Germinal center (tissue), 1 donor: Measurements from ENCODE around the gene ZNF518B.
A peak's percentile ranks its signal among the peaks of the same experiment; 100 is the strongest.
"Not testable (repeated sequence)": the region's sequence is repeated elsewhere in the genome, so short reads cannot be mapped to it uniquely, and the experiment has no call there.

ENCODE experiments used
- DNase-seq: peaks from one replicate; pipeline ENCODE4 v3.0.0; 2012; ENCODE audit warnings: mixed read lengths, low spot score

The ZNF518B gene

DNA sequence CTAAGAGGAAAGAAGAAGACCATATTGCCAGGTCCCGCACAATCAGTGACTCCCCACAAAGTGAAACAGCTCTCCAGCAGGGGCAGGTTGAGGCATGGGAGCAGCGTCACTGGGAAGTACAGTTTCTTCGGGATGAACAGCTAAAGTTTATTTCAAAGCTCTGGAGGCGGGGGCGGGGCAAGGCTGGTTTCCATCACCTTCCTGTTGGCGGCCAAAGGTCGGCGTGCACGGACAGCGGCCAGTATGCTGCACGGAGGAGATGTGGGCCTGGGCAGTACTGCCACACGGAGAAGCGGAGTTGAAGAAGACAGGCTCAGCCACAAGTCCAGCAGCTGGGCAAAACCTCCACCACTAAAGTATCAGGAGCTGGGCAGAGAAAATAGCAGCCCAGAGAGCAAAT is 951 bp upstream of the ZNF518B start:
- DNase-seq, result no peak

DNA sequence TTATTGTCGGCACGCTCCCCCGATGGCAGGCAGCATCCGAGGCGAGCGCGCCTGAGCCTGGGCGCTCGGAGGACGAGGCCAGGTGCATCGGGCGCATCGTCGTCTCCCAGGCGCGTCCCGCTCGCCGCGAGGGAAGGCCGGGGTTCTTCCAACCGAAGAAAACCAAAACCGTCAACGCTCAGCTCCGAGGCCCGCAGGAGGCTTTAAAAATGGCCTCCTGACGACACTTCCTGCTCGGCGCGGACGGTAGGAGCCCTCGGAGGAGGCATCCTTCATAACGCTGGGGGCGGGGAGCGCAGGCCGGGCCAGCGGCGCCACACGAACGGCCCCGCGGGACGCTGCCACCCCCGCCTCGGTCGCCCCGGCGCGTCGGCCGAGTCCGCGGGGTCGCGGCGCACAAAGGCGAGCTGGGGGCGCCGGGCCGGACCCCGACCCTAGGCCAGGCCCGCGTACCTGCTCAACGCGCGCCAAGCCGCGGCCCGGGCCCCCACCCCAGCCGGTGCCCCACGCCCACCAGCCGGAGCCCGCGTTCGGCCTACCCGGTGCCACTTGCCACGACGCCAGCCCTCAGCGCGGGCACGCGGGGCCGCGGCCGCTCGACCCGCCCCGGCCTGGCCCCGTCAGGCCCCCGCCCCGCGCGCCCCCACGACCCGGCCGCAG is 501 bp downstream of the ZNF518B start:
- DNase-seq, result peak; percentile 61

DNA sequence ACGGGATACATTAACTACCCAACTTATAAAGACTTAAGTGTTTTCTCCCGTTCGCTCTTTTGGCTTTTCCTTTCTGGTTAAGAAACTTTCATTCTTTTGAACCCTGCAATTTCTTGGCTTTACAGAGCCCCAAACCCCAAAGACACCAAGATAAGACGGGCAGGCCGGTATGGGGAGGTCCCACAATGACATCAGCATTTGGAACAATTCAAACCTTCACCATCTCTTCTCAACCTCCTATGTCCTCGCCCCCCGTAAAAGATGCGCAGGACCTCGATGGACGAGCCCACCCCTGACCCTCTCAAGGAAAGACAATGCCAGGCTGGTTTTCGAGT is 999 bp downstream of the ZNF518B start:
- no peak for DNase-seq

DNA sequence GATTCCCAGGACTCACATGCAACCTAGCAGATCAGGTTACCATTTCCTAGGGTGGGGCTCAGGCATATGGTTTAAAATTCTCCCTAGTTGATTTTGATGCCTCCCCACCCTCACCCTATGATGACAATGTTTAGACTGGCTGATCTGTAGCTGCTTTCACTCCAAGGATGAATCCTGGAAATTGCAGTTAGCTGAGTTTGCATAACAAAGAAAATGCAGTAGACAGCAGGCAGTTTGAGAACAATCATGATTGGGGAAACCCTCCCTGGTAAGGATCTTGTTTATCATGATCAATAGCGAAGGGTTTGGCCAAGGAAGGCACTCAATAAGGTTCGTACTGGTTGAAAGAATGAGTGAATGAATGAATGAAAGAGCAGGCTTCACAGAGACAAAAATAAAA is 2.1 kb downstream of the ZNF518B start:
- no peak for DNase-seq

DNA sequence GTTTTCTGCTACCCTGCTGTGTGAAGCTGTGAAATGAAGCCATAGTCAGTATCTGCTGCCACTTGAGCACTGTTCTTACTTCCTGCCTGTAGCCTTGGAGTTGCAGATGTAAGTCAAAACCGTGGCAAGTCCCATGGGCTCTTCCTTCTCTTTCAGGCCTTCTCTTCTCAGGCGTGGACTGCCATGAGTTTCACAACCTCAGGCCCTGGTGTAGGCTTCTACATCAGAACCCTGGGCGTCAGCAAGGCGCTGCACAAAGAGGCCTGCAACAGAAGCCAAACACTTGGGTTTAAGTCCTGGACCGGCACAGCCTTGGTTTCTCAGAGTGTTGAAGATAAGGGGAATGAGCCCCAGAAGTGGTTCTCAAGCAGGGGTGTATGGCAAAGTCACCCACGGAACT is 2.5 kb downstream of the ZNF518B start:
- DNase-seq, result no peak

DNA sequence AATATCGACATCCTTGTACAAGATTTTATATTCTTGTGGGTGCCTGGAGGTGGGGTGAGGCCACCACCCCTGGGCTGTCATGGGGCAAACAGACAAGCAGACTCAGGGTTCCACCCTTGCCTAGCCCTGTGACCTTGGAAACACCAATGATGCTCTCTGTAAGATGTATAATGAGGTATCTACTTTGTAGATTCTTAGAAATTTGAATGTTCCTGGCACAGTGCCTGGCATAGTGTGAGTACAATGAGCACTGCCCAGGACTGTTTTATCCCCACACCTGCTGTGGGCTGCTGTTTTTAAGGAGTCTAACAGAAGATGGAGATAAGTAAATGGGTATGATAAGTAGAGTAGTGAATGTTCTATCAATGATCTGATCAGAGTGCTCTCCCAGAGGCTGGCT is 3.1 kb downstream of the ZNF518B start:
- DNase-seq, result no peak

DNA sequence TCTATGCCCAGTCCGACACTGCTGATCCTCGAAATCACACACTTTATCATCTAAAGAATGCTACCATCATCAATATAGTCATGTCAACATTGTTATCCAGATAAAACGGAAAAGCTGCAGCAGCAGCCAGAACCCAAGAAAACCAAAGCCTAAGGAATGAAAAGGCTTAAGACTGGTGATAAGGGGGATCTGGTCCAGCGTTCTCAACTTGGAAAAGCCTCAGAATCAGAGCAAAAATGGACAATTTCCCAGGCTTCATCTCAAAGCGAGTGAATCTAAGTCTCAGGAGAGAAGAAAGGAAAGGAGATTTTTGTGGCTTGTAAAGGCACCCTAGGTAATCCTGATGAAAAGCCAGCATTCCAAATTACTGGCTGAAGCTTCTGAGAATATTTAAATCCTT is 8.2 kb downstream of the ZNF518B start:
- DNase-seq, result no peak

DNA sequence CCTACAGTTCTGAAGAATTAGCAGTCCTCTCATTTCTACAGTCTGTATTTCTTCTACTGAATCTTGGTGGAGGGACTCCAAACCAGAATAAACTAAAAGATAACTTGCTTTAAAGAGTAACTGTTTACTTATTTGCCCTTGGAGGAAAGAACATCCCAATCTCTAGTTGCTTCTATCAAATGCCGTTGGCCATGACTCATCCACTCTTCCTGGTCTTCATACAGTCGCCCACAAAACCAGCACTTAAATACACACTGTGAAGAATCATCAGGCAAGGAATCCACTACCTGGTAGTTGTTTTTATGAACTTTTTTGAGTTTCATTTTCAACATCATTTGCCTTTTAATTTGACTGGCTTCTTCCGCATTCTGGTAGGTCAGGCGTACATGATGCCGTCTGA is 14.2 kb downstream of the ZNF518B start:
- no peak for DNase-seq

DNA sequence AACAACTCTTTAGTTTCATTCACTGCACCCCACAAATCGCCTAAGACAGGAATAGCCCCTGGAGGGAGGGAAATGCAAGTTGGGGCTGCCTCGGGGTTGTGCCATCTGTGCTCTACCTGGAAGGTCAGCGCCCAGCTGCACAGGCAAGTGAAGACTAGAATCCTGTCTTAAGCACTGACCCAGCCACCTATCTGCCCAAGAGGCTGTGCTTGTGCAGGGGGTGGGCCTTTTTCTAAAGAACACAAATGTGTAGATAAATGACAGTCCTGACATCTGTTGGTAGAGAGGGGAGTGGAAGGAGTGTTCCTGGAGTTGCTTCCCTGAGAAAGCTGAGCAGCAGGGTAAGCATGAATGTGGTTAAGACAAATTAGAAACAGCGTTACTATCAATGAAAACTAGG is 15.7 kb downstream of the ZNF518B start:
- DNase-seq, result no peak

DNA sequence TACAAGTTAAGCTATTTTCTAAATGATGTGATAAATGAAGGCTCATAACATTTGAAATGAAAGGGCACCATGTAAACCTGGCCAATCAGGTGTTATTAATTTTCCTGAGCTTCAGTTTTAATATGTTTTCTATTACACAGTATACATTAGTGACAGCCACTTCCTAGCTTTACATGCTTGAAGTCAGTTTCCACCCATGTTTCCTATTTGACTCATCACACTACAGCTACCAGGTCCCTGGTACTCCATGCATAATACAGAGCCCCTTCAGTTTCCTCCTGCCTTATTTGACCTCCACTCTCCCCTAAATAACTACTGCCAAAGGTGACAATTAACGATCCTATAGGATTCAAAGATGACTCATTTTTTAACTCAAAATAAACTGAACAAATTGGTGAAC is 18.3 kb downstream of the ZNF518B start:
- no peak for DNase-seq

DNA sequence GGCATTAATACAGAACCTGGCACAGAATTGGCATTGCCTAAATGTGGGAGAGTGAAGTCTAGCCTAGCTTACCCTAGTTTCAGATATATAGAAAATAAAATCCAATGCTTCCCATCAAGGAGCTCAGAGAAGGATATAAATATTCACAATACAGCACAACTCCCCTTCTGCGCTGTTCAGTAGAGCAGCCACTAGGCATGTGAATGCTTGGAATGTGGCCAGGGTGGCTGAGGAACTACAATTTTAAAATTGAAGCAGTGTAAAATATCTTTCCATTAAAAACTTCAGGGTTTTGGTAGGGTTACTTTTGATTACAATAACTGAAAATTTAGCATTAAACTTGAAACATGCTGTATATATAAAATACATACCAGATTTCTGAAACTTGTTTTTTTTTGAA is 19.5 kb downstream of the ZNF518B start:
- no peak for DNase-seq

DNA sequence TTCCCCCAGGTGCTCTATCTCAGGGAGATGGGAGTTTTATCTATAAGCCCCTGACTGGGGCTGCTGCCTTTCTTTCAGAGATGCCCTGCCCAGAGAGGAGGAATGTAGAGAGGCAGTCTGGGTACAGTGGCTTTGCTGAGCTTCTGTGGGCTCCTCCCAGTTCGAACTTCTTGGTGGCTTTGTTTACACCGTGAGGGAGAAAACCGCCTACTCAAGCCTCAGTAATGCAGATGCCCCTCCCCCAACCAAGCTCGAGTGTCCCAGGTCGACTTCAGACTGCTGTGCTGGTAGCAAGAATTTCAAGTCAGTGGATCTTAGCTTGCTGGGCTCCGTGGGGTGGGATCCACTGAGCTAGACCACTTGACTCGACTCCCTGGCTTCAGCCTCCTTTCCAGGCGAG is 29.5 kb downstream of the ZNF518B start:
- DNase-seq, result not testable (repeated sequence)

DNA sequence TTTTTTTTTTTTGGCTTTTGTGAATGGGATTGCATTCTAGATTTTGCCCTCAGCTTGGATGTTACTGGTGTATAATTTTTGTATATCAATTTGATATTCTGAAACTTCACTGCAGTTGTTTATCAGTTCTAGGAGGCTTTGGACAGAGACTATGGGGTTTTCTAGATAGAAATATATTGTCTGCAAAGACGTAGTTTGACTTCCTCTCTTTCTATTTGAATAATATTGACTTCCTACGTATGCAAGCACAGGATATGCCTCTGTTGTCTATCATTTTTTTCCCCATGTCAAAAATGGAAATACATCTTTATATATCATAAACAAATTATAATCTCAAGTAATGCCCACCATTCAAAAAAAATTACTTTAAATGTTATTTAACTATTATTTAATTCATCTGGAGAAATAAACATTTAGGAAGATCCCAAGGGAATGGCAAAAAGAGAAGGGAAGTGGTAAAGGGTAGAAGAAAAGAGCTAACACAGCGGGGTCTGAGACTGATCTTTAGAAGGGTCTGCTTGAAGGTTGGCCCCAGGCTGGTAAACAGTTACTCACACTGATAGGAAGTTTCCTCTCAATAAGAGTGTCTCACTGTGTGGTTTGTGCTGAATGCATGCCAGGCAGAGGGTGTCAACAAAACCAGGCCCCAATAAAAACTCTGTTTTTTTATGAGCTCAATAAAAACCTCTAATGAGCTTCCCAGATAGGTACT is 35.7 kb downstream of the ZNF518B start:
- no peak for DNase-seq

DNA sequence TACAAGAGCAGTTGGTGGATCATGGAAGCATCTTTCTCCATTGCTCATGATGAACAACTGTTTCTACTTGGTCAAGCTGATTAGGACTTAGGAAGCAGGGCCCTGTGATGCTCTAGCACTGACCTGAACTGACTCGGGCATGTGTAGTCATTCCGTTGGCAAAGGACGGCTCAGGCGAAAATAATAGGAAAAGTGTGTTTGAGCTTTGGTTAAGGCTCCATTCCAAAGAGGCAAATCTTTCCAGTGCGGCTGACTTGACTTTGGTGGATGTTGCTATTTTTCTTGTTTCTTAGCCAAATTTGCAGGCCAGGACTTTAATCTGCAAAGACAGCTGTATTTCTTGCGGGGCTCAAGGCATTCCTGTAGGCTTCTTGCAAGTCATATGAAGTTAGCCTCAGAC is 39.5 kb downstream of the ZNF518B start:
- DNase-seq, result no peak

DNA sequence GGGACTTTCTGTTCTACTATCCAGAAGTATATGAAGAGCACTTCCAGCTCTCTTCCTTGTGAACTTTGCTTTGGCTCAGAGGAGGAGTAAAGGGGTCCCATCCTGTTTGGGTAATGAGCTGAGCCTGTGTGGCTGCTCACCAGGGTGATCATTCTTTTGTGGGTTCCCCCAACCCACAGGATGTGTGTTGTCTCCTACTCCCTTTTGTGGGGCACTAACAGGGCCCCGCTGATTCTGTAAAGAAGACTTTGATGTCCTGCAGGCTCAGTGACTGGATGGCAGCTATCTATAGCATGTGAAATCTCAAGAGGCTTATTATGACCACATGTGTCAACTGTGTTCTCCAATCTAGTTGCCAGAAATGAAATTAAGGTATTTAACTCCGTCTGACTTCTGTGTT is 40.8 kb downstream of the ZNF518B start:
- no peak for DNase-seq

DNA sequence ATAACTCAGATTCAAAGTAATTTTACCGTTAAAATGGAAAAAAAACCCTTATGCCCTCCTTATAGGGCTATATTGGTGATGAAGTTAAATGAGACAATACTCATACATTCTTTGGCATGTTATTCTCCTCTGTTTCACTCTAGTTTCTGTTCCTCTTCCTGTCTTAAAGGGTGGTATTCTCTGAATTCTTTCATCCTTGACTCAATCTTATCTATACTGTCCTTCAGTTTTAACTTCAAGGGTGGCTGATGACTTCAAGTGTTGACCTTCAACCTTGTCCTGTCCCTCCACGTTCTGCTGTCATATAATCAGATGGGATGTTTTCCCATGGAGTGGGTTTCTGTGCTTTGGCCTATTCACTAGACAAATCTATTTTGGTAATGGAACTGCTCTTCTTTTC is 44.0 kb downstream of the ZNF518B start:
- peak; percentile 15 for DNase-seq

DNA sequence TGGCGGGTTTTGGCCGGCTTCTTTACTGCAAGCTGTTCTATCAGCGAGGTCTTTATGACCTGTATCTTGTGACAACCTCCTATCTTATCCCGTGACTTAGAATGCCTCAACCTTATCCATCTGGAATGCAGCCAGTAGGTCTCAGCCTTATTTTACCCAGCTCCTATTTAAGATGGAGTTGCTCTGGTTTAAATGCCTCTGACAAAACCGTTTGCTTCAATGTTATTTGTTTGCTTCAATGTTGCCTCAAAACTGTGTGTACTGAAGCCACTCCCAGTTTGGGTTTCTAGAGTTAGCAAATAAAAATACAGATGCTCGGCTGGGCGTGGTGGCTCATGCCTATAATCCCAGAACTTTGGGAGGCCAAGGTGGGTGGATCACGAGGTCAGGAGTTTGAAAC is 51.6 kb downstream of the ZNF518B start:
- DNase-seq, result no peak

DNA sequence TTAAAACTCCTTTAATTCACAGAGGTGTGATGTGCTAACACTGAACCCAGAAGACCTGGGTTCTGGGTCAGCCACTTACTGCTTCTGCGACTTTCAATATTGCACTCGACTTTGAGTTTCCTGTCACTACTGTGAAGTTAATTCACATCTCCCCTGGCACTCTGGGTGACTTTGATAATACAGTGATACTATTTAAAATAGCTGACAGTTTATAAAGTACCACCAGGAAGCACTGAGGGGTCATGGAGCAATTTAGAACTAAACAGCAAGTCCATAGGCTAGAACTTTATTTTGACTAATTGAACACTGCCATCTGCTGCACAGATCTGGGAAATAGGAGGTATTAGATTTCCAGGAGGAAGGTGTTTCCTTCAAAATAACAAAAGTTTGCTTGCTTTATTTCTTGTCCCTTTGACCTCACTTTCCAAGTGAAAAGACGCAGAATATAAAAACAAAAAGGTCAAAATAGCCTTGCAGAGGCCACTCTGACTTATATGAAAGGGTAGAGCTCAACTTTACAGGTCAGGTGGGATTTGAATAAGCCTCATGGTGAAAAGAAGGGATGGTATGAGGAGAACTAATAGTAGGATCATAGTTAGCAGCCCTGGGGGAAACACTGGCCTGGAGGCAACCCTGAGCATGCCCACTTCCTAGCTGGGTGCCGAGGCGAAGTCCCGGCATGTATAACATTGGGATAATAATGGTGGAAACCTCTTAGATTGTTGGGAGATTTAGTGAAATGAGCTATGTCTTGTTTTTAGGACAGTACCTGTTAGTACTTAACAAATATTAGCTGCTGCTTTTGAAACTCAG is 53.4 kb downstream of the ZNF518B start:
- DNase-seq, result no peak

DNA sequence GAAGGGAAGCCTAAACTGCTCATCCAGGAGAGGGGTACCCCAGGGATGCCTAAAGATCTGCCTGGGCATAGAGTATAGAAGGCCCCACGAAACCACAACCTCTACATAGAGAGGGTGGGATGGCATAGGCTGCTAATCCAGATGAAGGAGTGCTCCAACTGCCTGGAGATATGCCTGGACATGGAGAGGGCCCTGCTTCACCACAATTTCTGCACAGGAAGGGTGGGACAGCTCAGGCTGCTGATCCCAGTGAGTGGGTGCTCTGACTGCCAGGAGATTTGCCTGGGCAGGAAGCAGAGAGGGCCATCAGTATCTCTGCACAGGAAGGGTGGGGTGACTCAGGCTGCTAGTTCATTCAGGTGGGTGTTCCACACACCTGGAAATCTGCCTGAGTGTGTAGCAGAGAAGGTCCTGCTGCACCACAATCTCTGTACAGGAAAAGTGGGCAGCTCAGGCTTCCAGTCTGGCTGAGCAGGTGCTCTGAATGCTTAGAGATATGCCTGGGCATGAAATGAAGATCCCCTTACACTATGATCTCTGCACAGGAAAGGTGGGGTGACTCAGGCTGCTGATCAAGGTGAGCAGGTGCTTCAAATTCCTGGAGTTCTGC is 61.1 kb downstream of the ZNF518B start:
- no peak for DNase-seq
